ENCODE measurements around the gene DPYSL3.
"Not testable (repeated sequence)": the region's sequence is repeated elsewhere in the genome, so short reads cannot be mapped to it uniquely, and the experiment has no call there.

DPYSL3 gene

GRCh38 chr5:147400126-147400809 lies 109.6 kb downstream of the DPYSL3 start:
- no peak for DNase-seq

- DNase-seq, result no peak
Observed at GRCh38 chr5:147398860-147399259, 111.0 kb downstream of the DPYSL3 start.

- DNase-seq, result no peak
Observed at GRCh38 chr5:147397616-147398015, 112.3 kb downstream of the DPYSL3 start.

- no peak for DNase-seq
Observed at GRCh38 chr5:147396070-147396823, 113.6 kb downstream of the DPYSL3 start.

- DNase-seq, result no peak
Observed at GRCh38 chr5:147393874-147394672, 115.8 kb downstream of the DPYSL3 start.

GRCh38 chr5:147391781-147392180 lies 118.1 kb downstream of the DPYSL3 start:
- DNase-seq, result no peak

GRCh38 chr5:147390654-147391225 lies 119.1 kb downstream of the DPYSL3 start:
- no peak for DNase-seq

GRCh38 chr5:147388184-147389108 lies 121.4 kb downstream of the DPYSL3 start:
- DNase-seq, result no peak

- DNase-seq, result no peak
Observed at GRCh38 chr5:147387109-147387508, 122.8 kb downstream of the DPYSL3 start.

- DNase-seq, result no peak
Observed at GRCh38 chr5:147384346-147385193, 125.3 kb downstream of the DPYSL3 start.

GRCh38 chr5:147382776-147383175 lies 127.1 kb downstream of the DPYSL3 start:
- DNase-seq, result no peak

- DNase-seq, result no peak
Observed at GRCh38 chr5:147381555-147381954, 128.3 kb downstream of the DPYSL3 start.

GRCh38 chr5:147377682-147378081 lies 132.2 kb downstream of the DPYSL3 start:
- no peak for DNase-seq

GRCh38 chr5:147375151-147375550 lies 134.7 kb downstream of the DPYSL3 start:
- no peak for DNase-seq

- no peak for DNase-seq
Observed at GRCh38 chr5:147373328-147373727, 136.5 kb downstream of the DPYSL3 start.

GRCh38 chr5:147372191-147372590 lies 137.7 kb downstream of the DPYSL3 start:
- no peak for DNase-seq

- DNase-seq, result no peak
Observed at GRCh38 chr5:147371290-147371689, 138.6 kb downstream of the DPYSL3 start.

- DNase-seq, result peak; percentile 47
Observed at GRCh38 chr5:147369742-147370374, 140.0 kb downstream of the DPYSL3 start.

- not testable (repeated sequence) for DNase-seq
Observed at GRCh38 chr5:147367381-147367780, 142.5 kb downstream of the DPYSL3 start.

- no peak for DNase-seq
Observed at GRCh38 chr5:147361441-147362175, 148.3 kb downstream of the DPYSL3 start.
